GM21786 (cell line): ENCODE data around the gene TBX1.

ENCODE experiments used
- ATAC-seq: cut with Tn5 transposase; IDR thresholded peaks from one replicate; pipeline ENCODE4 v1.9.1; 2021; ENCODE audit not compliant: unreplicated experiment

TBX1 gene

DNA sequence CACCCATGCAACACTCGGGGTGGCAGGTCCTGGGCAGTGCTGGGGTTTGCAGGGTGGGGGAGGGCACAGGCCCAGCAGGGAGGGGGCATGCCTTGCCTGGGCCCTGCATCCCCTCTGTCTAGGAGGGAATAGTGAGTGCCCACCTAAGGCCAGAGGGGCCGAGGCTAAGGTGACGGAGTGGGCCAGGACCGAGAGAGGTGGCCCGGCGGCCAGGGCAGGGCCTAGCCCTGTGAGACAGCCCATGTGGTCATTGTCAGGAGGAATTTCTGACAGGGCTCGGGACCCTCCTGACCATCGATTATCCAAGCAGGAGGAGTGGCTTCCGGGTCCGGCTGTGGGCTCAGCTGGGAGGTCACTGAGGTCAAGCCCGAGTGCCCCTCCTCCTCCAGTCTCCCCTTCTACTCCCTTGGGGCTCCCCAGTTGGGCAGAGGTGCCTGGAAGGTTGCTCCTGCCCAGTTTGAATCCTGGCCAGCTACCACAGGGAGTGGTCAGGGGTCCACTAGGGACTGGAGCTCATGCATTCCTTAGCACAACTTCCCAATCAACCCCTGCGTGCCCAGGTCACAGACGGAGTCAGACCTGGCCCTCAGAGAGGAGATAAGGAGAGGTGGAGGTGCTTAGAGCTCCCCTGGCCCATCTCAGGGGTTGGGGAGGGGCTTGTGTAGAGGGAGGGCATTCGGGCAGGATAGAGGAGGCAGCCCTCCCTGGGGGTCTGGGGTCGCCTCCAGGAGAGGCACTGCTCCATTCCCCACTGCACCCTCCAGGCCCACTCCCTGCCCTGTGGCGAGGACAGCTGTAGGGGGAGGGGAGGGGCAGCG lies 22.5 kb upstream of the TBX1 start:
- no peak for ATAC-seq

DNA sequence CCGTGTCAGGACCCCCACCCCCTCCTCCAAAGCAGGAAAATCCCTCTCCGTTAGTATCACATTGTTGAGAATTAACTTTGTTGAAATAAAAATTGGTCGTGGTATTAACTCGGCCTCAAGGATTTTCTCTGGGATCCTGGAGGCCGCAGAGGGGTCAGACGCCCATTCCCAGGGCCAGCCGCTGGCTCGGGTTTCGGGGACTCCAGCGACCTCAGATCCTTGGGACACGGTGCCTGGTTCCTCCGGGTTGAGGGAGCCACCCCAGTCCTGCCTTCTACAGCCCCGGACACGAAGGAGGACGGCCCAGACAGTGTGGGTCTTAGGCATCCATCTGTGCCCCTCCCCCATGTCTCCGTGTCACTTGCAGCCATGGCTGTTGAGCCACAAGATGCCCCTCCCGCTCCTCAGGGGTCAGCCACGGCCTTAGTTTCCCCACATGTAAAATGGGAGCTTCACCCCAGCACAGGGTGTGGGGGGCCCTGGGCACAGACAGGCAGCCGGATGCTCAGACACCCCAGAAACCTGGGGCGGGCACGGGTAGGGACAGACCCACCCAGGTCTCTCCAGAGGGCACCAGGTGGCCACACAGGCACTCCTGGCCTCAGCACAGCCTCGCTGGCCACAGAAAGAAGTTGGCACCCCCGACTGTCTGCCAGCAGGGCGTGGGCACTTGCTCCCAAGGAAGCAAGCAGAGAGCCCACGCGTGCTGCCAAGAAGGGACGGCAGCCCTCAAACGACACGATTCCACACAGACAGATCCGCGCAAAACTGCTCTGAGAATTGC lies 21.7 kb upstream of the TBX1 start:
- no peak for ATAC-seq

DNA sequence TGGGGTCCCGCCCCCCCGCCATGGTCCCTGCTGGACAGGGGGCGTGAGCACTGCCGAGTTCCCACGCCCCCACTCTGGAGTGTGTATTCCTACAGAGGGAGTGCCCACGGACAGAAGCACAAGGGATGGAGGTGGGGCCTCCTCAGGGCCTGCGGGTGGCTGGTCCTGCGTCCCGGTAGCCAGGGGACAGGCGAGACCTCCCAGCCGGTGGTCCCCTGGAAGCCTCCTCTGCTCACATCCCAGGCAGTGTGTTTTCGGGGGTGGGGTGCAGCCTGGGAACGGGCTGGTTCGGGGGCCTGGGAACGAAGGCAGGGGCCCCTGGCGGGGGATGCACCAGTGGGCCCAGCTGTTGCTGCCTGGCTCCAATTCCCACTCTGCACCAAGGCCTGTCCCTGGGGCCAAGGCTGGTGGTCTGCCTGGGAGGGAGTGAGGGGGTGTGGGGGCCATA lies 21.1 kb upstream of the TBX1 start:
- no peak for ATAC-seq

DNA sequence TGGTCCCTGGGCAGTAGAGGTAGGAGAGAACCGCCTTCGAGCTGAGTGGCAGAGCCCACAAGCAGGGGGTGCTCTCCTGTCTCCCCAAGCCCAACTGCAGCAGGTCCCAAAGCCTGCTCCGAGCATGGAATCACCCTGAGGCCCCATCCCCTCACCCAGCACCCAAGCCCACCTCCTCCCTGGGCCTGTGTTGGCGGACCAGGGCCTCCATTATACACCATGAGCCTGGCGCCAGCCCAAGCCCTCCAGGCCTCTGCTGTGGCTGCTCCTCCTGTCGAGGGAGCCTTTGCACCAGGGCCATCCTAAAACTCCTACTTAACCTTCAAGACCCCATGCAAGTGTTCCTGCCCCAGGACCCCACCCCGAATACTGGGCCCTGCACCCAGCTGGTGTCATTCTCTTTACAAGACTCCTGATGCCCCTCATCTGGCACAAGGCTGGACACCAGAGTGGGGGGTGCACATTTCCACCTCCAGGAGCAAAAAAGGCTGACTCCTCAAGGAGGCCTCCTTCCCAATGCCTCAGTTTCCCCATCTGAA lies 20.6 kb upstream of the TBX1 start:
- ATAC-seq, result no peak

DNA sequence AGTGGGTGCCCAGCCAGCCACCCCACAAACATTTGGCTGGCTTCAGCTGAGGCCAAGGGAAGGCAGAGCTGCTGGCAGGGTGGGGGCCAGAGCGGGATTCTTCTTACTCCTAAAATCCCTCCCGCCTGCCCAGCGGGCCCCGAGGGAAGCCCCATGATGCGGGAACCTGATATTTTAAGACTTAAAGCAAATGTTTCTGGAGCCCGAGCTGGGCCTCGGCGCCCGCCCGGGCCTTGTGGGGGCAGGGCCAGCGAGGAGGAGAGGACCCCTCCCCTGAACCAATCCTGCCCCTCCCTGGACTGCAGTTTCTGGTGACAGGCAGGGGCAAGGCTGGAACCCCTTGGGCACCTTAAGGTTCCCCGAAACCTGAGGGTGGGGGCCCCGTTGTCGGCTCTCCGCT lies 20.0 kb upstream of the TBX1 start:
- ATAC-seq, result no peak

DNA sequence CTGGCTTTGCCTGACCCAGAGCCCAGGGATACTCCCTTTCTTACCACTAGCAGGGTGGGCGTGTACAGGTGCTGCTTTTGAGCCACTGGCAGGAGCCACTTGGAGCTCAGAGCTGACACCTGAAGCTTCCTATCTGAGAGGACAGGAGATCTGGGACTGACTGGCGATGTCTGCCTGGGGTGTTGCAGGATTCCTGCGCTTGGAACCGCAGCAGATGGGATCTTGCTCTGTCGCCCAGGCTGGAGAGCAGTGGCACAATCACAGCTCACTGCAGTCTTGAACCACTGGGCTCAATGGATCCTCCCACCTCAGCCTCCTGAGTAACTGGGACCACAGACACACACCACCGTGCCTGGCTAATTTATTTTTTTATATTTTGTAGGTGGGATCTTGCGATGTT lies 19.5 kb upstream of the TBX1 start:
- no peak for ATAC-seq

DNA sequence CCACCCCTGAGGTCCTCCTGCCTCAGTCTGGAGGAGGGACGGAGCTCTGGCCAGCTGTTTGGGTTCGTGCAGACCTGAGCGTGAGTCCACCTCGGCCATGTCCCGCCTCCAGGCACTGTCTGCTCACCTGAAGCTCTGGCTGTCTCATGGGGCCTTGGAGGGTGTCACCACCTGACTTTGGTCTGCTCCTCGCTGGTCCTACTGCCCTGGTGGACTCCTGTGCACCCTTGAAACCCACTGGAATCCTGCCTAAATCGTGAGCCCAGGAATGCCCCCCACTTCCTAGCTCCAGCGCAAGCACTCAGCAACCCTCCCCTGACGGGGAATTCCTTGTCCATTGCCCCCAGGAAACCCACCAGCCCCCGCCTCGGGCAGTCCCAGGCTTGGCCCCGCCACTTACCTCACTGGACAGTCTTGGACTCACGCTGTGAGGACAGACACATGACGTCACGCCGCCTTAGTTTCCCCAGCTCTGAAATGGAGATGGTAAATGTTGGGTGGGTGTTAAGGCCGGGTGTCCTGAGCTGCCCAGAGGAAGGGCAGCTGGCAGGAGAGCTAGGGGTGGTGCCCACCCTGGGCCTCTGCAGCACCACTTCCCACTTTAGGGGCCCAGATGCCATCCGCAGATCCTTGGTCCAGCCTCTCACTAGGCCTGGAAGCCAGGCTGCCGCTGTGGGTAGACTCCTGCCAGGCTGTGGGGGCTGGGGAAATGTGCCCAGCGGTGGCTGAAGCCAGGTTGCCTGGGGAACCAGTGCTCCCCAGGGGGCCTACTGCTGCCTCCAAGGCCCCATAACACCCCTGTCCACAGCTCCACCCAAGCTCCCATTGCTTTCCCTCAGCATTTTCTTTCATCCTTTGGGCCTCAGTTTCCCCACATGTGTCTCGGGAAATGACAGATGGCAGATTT lies 18.2 kb upstream of the TBX1 start:
- ATAC-seq, result no peak

DNA sequence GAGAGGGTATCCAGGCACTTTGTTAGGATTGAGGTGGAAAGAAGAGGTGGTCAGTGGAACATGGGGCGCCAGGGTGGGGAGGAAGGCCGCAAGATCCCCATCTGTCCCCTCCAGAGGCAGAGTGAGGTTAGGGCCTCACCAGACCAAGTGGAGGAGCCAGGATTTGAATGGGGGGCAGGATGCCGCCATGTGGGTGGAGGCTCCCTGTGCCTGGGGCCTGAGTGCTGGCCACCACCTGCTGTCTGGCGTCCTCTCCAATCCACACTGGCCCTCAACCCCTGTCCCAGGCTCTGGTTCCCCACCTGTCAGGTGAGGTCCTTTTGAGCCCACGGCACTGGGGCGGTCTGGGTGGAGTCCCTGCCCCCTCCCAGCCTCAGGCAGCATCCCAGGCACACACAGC lies 17.5 kb upstream of the TBX1 start:
- ATAC-seq, result no peak

DNA sequence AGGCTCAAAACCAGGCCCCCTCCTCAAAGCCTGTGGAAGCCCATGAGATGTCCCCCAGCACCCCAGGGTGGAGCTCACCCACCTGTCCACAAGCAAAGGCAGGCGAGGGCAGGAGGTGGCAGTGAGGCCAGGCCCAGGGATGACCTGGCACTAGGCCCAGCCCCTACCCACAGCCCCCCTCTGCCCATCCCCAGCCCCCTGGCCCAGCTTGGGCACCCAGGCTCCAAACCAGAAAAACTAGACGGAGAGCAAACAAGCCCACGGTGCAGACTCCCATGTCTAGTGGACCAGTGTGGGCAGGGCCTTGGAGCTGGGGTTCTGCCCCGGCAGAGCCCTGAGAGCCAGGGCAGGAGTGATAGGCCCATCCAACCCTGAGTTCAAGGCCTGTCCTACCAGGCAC lies 16.9 kb upstream of the TBX1 start:
- no peak for ATAC-seq

DNA sequence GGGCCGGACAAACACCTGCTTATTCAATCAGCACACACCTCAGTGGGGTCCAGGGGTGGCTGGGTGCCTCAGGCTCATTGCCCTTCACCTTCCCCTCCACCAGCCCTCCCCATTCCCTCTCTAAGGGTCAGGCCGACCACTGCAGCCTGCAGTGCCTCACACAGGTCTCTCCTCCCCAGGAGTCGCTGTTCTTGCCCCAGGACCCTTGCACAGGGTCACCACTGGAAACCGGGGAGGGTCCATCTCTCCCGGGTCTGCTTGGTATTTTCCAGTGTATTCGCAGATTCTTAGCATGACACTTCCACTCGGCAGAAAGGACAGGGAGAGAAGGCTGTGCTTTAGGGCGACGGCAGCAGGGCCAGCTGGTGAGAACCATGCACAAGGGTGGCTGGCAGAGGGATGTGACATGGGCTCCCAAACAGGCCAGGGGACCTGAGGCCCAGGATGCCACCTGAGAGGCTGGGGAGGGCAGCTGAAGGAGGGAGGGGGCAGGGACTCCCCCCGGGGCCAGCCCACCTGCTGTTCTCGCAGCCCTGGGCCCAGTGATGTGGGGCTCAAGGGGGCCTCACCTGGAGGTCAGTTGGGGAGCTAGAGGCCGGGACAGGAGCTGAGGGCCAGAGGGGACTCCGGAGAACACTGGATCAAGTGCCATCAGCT lies 16.1 kb upstream of the TBX1 start:
- no peak for ATAC-seq

DNA sequence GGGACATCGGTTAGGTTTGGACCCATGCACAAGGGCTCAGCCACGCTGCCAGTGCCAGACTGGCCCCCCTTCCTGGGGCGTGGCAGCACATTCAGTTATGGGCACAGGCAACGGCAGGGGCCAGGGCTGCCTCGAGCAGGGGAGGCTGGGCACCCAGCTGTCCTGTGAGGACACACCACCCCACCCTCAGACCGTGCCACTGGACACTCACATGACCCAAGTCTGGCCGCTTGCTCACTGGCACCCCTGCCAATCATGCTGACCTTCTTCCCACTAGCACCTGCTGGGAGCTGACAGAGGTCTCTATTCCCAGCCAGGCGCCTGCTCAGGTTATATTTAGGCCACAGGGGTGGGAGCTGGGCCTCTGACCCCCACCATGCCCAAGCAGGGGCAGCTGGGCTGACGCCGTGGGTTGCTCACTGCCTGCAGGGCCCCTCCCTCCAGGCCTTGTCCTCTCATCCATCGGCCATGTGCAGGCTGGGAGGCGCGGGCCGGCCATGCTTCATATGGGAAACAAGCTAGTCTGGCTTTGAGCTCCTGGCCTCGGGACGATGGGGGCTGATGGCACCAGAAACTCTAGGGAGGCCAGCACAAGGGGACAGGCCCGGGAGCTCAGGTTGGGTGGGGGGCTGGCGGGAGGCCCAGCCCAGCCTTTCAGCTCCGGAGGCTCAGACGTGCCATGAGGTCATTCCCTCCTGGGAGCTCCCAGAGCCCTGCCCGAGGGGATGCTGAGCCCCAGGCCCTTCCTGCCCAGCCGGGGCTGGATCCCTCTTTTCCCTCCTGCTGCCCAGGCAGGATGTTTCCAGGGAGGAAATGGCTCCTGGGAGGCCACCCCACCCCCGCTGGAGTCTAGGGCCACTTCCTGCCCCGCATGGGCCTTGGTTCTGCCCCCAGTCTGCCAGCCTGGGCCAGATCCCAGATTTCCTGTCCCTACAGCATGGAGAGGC lies 15.2 kb upstream of the TBX1 start:
- no peak for ATAC-seq

DNA sequence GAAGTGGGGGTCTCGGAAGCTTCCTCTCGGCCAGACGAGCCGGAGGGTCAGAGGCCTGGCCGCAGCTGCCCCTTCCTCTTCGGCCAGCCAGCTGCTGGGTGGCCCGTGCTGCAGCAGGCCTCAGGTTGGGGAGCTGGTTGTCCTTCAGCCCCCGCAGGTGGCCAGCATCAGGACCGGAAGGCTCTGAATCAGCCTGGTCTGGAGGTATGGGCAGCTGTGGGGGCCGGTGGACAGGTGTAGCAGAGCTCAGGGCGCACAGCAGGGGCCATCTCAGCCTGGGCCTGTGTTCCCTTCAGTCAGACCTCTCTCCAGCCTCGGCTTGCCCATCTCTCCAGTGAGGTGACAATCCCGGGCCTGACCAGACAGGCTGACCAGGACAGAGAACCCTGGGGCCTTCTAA lies 13.9 kb upstream of the TBX1 start:
- ATAC-seq, result no peak

DNA sequence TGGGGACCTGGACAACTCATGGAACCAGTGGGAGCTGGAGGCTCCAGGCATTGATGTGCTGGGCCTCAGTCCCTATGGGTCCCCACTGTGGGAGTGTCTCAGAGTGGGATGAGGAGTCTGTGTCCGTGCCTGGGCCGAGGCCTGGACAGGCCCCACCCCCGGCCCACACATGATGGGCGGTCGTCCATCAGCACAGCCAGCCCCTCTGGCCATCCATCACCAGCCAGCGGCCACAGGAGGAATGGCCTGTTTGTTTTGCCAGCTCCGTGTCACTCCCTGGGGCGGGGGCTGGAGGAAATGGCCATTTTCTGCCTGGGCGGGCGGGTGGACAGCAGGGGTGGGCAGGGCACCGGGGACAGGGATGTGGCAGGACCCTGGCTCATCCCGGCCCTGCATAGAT lies 13.0 kb upstream of the TBX1 start:
- no peak for ATAC-seq

DNA sequence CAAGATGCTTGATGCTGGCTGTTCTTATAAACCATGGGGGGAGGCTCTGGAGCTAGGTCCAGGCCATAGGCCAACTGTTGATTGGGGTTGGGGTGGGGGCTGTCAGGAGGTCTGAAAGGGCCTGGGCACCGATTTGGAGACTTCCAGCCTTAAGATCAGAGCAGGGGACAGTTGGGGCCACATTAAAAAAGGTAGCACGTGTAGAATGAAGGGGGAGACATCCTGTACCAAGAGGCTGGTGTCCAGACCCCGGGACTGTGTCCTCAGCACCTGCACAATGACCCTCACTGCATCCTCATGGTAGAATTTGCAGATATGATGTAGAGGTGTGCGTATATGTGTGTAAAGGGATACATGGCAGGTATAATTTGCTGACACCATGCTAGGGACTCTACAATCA lies 12.4 kb upstream of the TBX1 start:
- ATAC-seq, result no peak

DNA sequence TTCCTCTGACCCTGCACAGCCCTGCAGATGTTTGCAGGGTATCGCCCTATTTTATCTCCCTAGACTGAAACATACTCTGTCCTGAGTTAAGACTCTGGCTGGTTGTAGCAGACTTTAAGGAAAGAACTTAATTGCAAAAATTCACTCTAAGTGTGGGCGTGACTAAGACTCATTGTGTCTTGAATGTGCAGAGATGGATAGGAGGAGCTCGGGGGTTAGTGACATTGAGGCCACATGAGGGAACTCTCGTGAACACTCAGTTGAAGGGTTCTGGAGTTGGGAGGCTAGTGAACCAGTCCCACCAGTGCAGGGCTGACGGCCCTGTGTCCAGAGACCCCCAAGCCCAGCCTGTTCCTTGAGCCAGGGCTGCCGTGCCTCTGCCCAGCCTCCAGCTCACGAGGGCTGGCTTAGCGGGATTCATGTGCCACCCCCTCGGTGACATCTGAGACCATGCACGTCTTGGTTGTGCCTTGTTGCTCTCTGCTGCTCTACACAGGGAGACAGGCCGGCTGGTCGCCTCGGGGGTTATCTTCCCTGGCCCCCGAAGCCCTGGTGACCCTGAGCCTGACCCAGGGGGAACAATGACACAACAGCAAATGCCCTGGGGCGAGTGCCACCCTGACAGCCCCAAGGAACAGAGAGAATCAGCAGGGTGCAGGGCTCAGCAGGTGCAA lies 11.4 kb upstream of the TBX1 start:
- no peak for ATAC-seq

DNA sequence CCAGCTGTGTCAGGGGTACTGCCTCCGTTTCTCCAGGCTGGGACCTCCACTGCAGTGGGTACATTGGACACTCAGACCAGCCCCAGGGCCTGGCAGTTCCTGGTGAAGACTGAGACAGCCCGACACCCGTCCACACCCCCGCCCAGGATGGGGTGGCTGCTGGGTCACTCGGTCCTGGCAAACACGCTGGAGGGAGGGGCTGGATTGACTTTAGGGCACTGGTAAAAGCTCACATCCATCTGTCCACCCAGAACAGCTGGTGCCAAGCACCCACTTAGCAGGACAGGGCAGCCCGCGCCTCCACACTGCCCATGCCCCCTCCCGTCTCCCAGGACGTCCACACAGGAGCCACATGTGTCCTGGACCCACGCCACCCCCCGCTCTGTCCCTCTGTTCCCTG lies 10.7 kb upstream of the TBX1 start:
- ATAC-seq, result no peak

DNA sequence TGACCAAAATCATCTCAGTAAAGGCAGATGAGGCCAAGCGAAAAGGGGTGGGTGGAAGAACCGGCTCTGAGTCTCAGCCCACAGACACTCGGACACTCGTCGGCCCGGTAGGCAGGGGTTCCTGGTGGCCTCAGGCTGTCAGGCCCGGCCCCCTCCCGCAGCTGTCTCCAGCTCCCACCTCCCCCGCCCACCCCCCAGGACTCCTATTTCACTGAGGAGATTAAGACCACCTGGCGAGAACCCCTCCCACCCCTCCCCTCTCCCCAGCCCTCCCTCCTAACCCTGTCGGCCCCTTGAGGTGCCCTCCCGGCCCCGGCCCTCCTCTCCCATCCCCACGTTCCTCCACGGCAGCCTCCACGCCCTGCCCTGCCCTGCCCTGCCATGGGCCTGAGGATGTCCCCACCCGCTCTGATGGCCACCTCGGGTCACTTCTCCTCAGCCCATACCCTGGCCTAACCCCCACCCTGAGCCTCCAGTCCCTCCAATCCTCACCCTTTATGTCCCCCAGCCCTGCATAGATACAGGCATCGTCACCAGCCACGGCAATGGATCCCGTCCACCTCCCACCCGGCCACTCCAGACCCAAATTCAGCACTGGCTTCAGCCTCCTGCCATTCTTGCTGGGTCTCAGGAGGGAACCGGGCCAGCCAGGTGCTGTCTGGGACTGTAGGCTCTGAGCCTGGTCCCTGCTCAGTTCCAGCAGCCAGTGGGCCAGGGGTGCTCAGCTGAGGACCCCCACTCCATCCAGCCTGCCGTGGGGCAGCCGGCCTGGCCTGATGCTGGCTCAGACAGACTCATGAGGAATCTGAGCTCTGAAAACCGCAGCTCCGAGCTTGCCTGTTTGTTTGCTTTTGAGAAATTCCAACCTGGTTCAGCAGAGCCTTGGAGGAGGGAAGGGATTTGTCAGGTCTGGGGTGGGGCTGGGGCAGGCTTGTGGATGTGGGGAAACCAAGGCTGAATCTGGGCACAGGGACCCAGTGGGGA lies 9.8 kb upstream of the TBX1 start:
- ATAC-seq, result no peak
